Skeletal muscle satellite cell (primary cell): Measurements from ENCODE around the gene GAS7.
"Not testable (repeated sequence)": the region's sequence is repeated elsewhere in the genome, so short reads cannot be mapped to it uniquely, and the experiment has no call there.

Source experiments
- H3K27me3 ChIP-seq: 2 replicates; pipeline ENCODE4 v1.7.0; 2013; ENCODE audit warnings: low read length; ENCODE audit not compliant: control insufficient read depth, insufficient read depth
- H3K36me3 ChIP-seq: 2 replicates; pipeline ENCODE4 v1.7.0; 2013; ENCODE audit warnings: mild to moderate bottlenecking, control low read depth, low read length; ENCODE audit not compliant: insufficient read depth
- H3K4me1 ChIP-seq: 2 replicates; pipeline ENCODE4 v1.7.0; 2013; ENCODE audit warnings: low read length; ENCODE audit not compliant: control insufficient read depth, insufficient read depth
- H3K4me2 ChIP-seq: 2 replicates; pipeline ENCODE4 v1.7.0; 2013; ENCODE audit warnings: mild to moderate bottlenecking, low read length
- H3K4me3 ChIP-seq: 2 replicates; pipeline ENCODE4 v1.7.0; 2013; ENCODE audit warnings: low read length
- H3K9ac ChIP-seq: 2 replicates; pipeline ENCODE4 v1.7.0; 2013; ENCODE audit warnings: mild to moderate bottlenecking, low read depth, low read length, moderate library complexity
- H3K9me3 ChIP-seq: replicated peaks from 2 replicates; pipeline ENCODE4 v1.7.0; 2013; ENCODE audit warnings: mild to moderate bottlenecking, control low read depth, low read length

GAS7 gene

GRCh38 chr17:10063730-10064241, 134.6 kb downstream of the GAS7 start:
- peaks cover 3% of the 10 kb centered on the region for H3K9me3 ChIP-seq
- H3K4me3 ChIP-seq: no peak overlapping the region
- H3K27me3 ChIP-seq: no peaks in the 10 kb centered on the region
- no peak overlapping the region for H3K9ac ChIP-seq
- H3K36me3 ChIP-seq: no peaks in the 10 kb centered on the region
- no peaks in the 10 kb centered on the region for H3K4me1 ChIP-seq
- H3K4me2 ChIP-seq: no peak overlapping the region

GRCh38 chr17:10062691-10063385, 135.6 kb downstream of the GAS7 start:
- no peaks in the 10 kb centered on the region for H3K36me3 ChIP-seq
- H3K4me3 ChIP-seq: no peak overlapping the region
- no peaks in the 10 kb centered on the region for H3K4me1 ChIP-seq
- no peaks in the 10 kb centered on the region for H3K27me3 ChIP-seq
- no peak overlapping the region for H3K4me2 ChIP-seq
- H3K9me3 ChIP-seq: peaks cover 3% of the 10 kb centered on the region
- no peak overlapping the region for H3K9ac ChIP-seq

DNA sequence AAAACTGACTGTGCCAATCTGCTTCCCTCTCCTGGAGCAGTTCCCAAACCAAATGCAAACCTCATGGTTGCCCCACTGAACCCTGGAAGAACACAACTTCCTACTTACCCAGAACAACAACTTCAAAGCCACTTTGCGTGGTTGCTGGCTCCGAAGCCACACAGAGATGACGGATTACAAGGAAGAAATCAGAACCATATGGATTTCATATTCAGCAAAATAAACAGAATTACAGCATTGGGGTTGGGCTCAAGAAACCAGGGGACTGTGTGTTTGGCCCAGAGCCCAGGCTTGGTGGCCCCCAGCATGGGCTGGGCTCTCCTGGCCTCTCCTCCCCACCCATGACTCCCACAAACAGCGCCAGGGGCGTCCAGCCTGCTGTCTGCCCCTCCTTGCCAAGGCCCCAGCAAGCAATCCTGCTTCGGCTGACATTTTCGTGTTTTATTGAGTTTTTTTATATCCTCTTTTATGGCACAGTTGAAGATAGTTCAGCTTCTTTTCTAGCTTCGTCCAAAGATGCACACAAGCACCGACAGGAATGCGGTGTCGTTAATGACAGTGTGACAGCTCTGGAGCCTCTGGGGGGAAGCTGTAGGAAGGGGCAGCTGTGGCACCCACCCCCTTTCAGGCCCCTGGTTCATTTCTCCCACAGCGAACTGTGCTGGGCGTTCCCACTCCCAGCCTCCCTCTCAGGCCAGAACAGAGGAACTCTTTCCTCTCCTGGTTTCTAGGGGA, 137.1 kb downstream of the GAS7 start:
- Histone ChIP-seq H3K4me2 (no peak overlapping the region), H3K4me3 (no peak overlapping the region), H3K9ac (no peak overlapping the region), H3K27me3 (no peaks in the 10 kb centered on the region), H3K9me3 (peaks cover 3% of the 10 kb centered on the region), H3K4me1 (no peaks in the 10 kb centered on the region), H3K36me3 (no peaks in the 10 kb centered on the region)

- Histone ChIP-seq H3K36me3 (no peaks in the 10 kb centered on the region), H3K4me3 (no peak overlapping the region), H3K4me1 (no peaks in the 10 kb centered on the region), H3K9ac (no peak overlapping the region), H3K9me3 (peaks cover 3% of the 10 kb centered on the region), H3K27me3 (no peaks in the 10 kb centered on the region), H3K4me2 (no peak overlapping the region)
These were observed 137.9 kb downstream of the GAS7 start for GRCh38 chr17:10060526-10060925.

- H3K9ac ChIP-seq: no peak overlapping the region
- no peak overlapping the region for H3K4me3 ChIP-seq
- no peaks in the 10 kb centered on the region for H3K4me1 ChIP-seq
- no peak overlapping the region for H3K4me2 ChIP-seq
- H3K36me3 ChIP-seq: no peaks in the 10 kb centered on the region
- no peaks in the 10 kb centered on the region for H3K27me3 ChIP-seq
- no peaks in the 10 kb centered on the region for H3K9me3 ChIP-seq
These were observed 138.7 kb downstream of the GAS7 start for GRCh38 chr17:10059684-10060211.

- no peaks in the 10 kb centered on the region for H3K4me1 ChIP-seq
- H3K27me3 ChIP-seq: no peaks in the 10 kb centered on the region
- H3K4me2 ChIP-seq: no peak overlapping the region
- no peaks in the 10 kb centered on the region for H3K9me3 ChIP-seq
- no peak overlapping the region for H3K9ac ChIP-seq
- no peak overlapping the region for H3K4me3 ChIP-seq
- H3K36me3 ChIP-seq: no peaks in the 10 kb centered on the region
These were observed 139.3 kb downstream of the GAS7 start for GRCh38 chr17:10058921-10059683.

DNA sequence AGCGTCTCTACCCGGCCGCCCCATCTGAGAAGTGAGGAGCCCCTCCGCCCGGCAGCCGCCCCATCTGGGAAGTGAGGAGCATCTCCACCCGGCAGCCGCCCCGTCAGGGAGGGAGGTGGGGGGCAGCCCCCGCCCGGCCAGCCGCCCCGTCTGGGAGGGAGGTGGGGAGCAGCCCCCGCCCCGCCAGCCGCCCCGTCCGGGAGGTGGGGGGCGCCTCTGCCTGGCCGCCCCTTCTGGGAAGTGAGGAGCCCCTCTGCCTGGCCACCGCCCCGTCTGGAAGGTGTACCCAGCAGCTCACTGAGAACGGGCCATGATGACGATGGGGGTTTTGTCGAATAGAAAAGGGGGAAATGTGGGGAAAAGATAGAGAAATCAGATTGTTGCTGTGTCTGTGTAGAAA, 140.9 kb downstream of the GAS7 start:
- not testable (repeated sequence) for H3K9ac ChIP-seq, H3K9me3 ChIP-seq, H3K4me2 ChIP-seq, H3K27me3 ChIP-seq, H3K4me1 ChIP-seq, H3K4me3 ChIP-seq, H3K36me3 ChIP-seq

GRCh38 chr17:10055262-10055975, 143.0 kb downstream of the GAS7 start:
- Histone ChIP-seq H3K4me3 (no peak overlapping the region), H3K9ac (no peak overlapping the region), H3K4me1 (no peaks in the 10 kb centered on the region), H3K27me3 (no peaks in the 10 kb centered on the region), H3K36me3 (no peaks in the 10 kb centered on the region), H3K9me3 (no peaks in the 10 kb centered on the region), H3K4me2 (no peak overlapping the region)

DNA sequence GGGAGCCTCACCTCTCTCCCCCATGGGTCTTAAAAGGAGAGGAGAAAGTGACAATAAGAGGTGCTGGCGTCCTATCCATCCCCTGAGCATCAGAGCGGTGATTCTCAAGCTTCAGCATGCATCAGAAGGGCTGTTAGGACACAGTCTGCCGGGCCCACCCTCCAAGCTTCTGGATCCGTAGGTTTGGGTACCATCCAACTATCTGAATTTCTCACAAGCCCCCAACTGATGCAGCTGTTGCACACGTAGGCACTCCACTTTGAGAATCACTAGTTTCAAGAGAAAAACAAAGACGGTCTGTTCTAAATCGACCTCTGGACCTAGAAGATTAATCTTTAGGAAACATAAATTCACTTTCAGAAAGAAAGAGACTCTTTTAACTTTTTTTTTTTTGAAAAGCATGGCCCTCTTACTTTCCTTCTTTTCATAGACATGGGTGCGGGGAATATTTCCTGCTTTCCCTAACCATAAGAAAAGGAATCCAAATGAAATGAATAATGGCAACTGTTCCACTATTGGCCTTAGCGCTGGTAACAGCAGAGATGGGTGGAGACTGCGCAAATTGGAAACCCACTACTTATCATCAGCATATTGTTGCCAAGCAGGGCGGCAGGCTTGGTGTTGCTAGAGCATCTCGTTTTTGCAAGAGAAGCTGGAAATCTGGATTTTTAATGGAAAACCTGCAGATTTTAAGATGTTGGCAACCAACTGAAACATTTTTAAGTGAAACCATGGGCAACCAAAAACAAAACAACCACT, 144.4 kb downstream of the GAS7 start:
- no peaks in the 10 kb centered on the region for H3K27me3 ChIP-seq
- H3K4me3 ChIP-seq: no peak overlapping the region
- H3K4me1 ChIP-seq: no peaks in the 10 kb centered on the region
- no peak overlapping the region for H3K9ac ChIP-seq
- no peak overlapping the region for H3K4me2 ChIP-seq
- H3K36me3 ChIP-seq: no peaks in the 10 kb centered on the region
- no peaks in the 10 kb centered on the region for H3K9me3 ChIP-seq

GRCh38 chr17:10052106-10052813, 146.1 kb downstream of the GAS7 start:
- H3K36me3 ChIP-seq: no peaks in the 10 kb centered on the region
- H3K4me3 ChIP-seq: no peak overlapping the region
- H3K27me3 ChIP-seq: no peaks in the 10 kb centered on the region
- no peaks in the 10 kb centered on the region for H3K9me3 ChIP-seq
- no peak overlapping the region for H3K9ac ChIP-seq
- no peaks in the 10 kb centered on the region for H3K4me1 ChIP-seq
- H3K4me2 ChIP-seq: no peak overlapping the region
